Endothelial cell of umbilical vein (primary cell): ENCODE results near the gene ITGB2.

Source experiments
- CTCF ChIP-seq, 2 donors: IDR thresholded peaks; 1 replicate in 1 of 2; 2 replicates in 1 of 2; pipeline ENCODE4 v1.5.1; 2011; ENCODE audit warnings: low read length in 2 of 2, mild to moderate bottlenecking in 2 of 2, moderate library complexity in 2 of 2, control low read depth in 1 of 2, inconsistent platforms in 1 of 2, low read depth in 1 of 2; ENCODE audit not compliant: insufficient read depth in 1 of 2; ENCODE audit errors: extremely low read depth in 1 of 2
- EZH2 ChIP-seq: IDR thresholded peaks from 2 replicates; pipeline ENCODE4 v1.6.1; 2012; ENCODE audit warnings: borderline replicate concordance, low read depth, mild to moderate bottlenecking, moderate library complexity, low read length, inconsistent platforms; ENCODE audit not compliant: severe bottlenecking
- FOS ChIP-seq: IDR thresholded peaks from 2 replicates; pipeline ENCODE4 v1.6.1; 2011; ENCODE audit warnings: mild to moderate bottlenecking, low read length, moderate library complexity, borderline replicate concordance; ENCODE audit not compliant: insufficient read depth
- MYC ChIP-seq: IDR thresholded peaks from one replicate; pipeline ENCODE4 v1.6.1; 2011; ENCODE audit warnings: mild to moderate bottlenecking, low read depth, low read length
- POLR2A ChIP-seq: IDR thresholded peaks from 2 replicates; pipeline ENCODE4 v1.6.1; 2012; ENCODE audit warnings: low read depth, mild to moderate bottlenecking, control low read depth, low read length
- POLR2AphosphoS5 ChIP-seq: IDR thresholded peaks from 2 replicates; pipeline ENCODE4 v1.6.1; 2012; ENCODE audit warnings: low read depth, mild to moderate bottlenecking, control low read depth, low read length, moderate library complexity; ENCODE audit not compliant: insufficient read depth
- TF ChIP-seq, protein P1 (sequence below): IDR thresholded peaks from 2 replicates; pipeline ENCODE4 v1.6.1; 2011; ENCODE audit not compliant: insufficient read depth, insufficient read length

- TF ChIP-seq MYC (no peak), EZH2 (no peak), CTCF (IDR thresholded peaks at IDR 0.05; ENCODE audit: extremely low read depth in 1 of 2, insufficient read depth in 1 of 2, low read depth in 1 of 2, low read length in 2 of 2) (no peak), FOS (no peak), POLR2A (no peak), POLR2AphosphoS5 (no peak)
- TF ChIP-seq, protein P1, sequence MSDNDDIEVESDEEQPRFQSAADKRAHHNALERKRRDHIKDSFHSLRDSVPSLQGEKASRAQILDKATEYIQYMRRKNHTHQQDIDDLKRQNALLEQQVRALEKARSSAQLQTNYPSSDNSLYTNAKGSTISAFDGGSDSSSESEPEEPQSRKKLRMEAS: no peak
Measured at GRCh38 chr21:44949161-44949778, 28.6 kb upstream of the ITGB2 start.
